Measurements from ENCODE around the gene LPP.

GRCh38 chr3:188848947-188849346, 695.0 kb downstream of the LPP start:
- TF ChIP-seq POLR2A (IDR thresholded peaks at IDR 0.05): no peak
- TF ChIP-seq, protein P1, sequence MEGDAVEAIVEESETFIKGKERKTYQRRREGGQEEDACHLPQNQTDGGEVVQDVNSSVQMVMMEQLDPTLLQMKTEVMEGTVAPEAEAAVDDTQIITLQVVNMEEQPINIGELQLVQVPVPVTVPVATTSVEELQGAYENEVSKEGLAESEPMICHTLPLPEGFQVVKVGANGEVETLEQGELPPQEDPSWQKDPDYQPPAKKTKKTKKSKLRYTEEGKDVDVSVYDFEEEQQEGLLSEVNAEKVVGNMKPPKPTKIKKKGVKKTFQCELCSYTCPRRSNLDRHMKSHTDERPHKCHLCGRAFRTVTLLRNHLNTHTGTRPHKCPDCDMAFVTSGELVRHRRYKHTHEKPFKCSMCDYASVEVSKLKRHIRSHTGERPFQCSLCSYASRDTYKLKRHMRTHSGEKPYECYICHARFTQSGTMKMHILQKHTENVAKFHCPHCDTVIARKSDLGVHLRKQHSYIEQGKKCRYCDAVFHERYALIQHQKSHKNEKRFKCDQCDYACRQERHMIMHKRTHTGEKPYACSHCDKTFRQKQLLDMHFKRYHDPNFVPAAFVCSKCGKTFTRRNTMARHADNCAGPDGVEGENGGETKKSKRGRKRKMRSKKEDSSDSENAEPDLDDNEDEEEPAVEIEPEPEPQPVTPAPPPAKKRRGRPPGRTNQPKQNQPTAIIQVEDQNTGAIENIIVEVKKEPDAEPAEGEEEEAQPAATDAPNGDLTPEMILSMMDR (IDR thresholded peaks at IDR 0.05): no peak
- no peak for TF ChIP-seq EP300 (IDR thresholded peaks at IDR 0.05)

Measured in stomach (tissue), 4 donors.